Measurements from ENCODE around the gene EML6. TPM values are rescaled to one million over a fixed set of nuclear protein-coding genes. Genes with fewer than 3 reads are reported as not detected.

Gene EML6
- total RNA-seq, 1 experiment from 2014 or later = 1.5 TPM

- Histone ChIP-seq H2AFZ (ENCODE audit: low read length) (no peak overlapping the region), H3K4me2 (ENCODE audit: insufficient read depth, insufficient read length, low read length) (no peak overlapping the region), H2BK20ac (ENCODE audit: low read depth, low read length, poor library complexity, severe bottlenecking) (no peak overlapping the region), H3K9ac (ENCODE audit: extremely low read depth, insufficient read length, low read length) (no peak overlapping the region), H3K9me3 (ENCODE audit: control insufficient read depth, low read depth, low read length) (no peaks in the 10 kb centered on the region), H3K79me1 (ENCODE audit: insufficient read depth, low read depth, low read length, poor library complexity, severe bottlenecking) (no peaks in the 10 kb centered on the region), H3T11ph (ENCODE audit: low read length) (no peak overlapping the region), H2BK5ac (ENCODE audit: insufficient read length, low read length) (no peak overlapping the region), H3K27me3 (ENCODE audit: insufficient read depth, low read length) (no peaks in the 10 kb centered on the region), H3K23ac (ENCODE audit: insufficient read length, low read depth, low read length) (no peak overlapping the region), H3K18ac (ENCODE audit: insufficient read length, low read depth, low read length) (no peak overlapping the region), H3K79me2 (ENCODE audit: insufficient read depth, low read length) (no peaks in the 10 kb centered on the region), H2BK120ac (ENCODE audit: low read depth, low read length, poor library complexity, severe bottlenecking) (no peak overlapping the region), H4K5ac (ENCODE audit: insufficient read length, low read depth, low read length) (no peak overlapping the region), H3K4me1 (ENCODE audit: insufficient read depth, low read length) (peaks cover 2% of the 10 kb centered on the region; the same call in 1 of the 2 replicates), H2BK12ac (ENCODE audit: insufficient read length, low read depth, low read length) (no peak overlapping the region), H3K27ac (ENCODE audit: insufficient read length, low read depth, low read length) (no peak overlapping the region), H4K20me1 (ENCODE audit: control insufficient read depth, insufficient read depth, insufficient read length) (no peaks in the 10 kb centered on the region), H3K14ac (ENCODE audit: insufficient read depth, low read length) (no peak overlapping the region), H3K4ac (ENCODE audit: low read depth, low read length) (no peak overlapping the region), H3K23me2 (ENCODE audit: insufficient read length, low read depth, low read length, poor library complexity, severe bottlenecking) (no peaks in the 10 kb centered on the region), H3K56ac (ENCODE audit: insufficient read length, low read depth, low read length) (no peak overlapping the region), H4K91ac (ENCODE audit: insufficient read length, low read depth, low read length) (no peak overlapping the region), H4K8ac (replicated peaks; ENCODE audit: insufficient read length, low read depth, low read length) (no peak overlapping the region), H2AK5ac (ENCODE audit: insufficient read length, low read length) (no peak overlapping the region), H2BK15ac (ENCODE audit: low read depth, low read length) (no peak overlapping the region)
- no peaks in the 10 kb centered on the region; the same call in 1 of the 2 replicates for H3K27me3 Mint-ChIP-seq (ENCODE audit: low read depth)
- no peak for TF ChIP-seq CTCF (conservative IDR thresholded peaks at IDR 0.05)
- no peak overlapping the region for H3K4me3 Mint-ChIP-seq
- peak overlapping the region in 2 of 3 experiments; percentile 43 to 65; a peak in 2 of 7 replicates for H3K27ac Mint-ChIP-seq
- H3K36me3 Mint-ChIP-seq (ENCODE audit: insufficient read depth in 1 of 3, low read depth in 3 of 3) = peaks cover 23 to 46% (median 27%) of the 10 kb centered on the region in 3 experiments
- H3K4me1 Mint-ChIP-seq = peaks cover 30 to 32% of the 10 kb centered on the region in 2 experiments
- WGBS (ENCODE audit: extremely low coverage, insufficient read length, low lambda C conversion rate) = no CpG with 5 or more reads among the region's 10 CpGs
- DNase-seq = no peak
- no peaks in the 10 kb centered on the region for H3K9me3 Mint-ChIP-seq
These were observed 245.2 kb downstream of the EML6 start for GRCh38 chr2:54968561-54969218.
